KOPT-K1 (cell line): ENCODE data around the gene RNF141.

ENCODE experiments used
- H3K27ac ChIP-seq: fragments of 200-600 bp; sonication (generic); 2 replicates; pipeline ENCODE4 v1.5.1; 2016; ENCODE audit warnings: antibody characterized with exemption, mild to moderate bottlenecking, low read depth, low read length; ENCODE audit not compliant: poor library complexity, severe bottlenecking
- H3K36me3 ChIP-seq: fragments of 200-600 bp; sonication (generic); 2 replicates; pipeline ENCODE4 v1.5.1; 2017; ENCODE audit warnings: antibody characterized with exemption, mild to moderate bottlenecking, low read length, moderate library complexity; ENCODE audit not compliant: insufficient read depth
- H3K9me3 ChIP-seq: fragments of 200-600 bp; sonication (generic); 2 replicates; pipeline ENCODE4 v1.5.1; 2017; ENCODE audit warnings: antibody characterized with exemption, low read length, mild to moderate bottlenecking; ENCODE audit not compliant: insufficient read depth, poor library complexity, severe bottlenecking

RNF141 gene

DNA sequence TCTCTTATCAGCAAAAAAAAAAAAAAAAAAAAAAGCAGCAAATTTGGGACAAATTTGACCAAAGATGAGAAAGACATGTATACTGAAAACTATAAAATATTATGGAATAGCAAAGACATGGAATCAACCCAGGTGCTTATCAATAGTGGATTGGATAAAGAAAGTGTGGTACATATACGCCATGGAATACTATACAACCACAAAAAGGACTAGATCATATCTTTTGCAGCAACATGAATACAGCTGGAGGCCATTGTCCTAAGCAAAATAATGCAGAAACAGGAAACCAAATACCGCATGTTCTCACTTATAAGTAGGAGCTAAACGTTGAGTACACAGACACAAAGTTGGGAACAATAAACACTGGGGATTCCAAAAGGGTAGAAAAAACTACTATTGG is 1.8 kb upstream of the RNF141 start:
- Histone ChIP-seq H3K27ac (no peak overlapping the region), H3K36me3 (no peaks in the 10 kb centered on the region), H3K9me3 (peaks cover 20% of the 10 kb centered on the region)

DNA sequence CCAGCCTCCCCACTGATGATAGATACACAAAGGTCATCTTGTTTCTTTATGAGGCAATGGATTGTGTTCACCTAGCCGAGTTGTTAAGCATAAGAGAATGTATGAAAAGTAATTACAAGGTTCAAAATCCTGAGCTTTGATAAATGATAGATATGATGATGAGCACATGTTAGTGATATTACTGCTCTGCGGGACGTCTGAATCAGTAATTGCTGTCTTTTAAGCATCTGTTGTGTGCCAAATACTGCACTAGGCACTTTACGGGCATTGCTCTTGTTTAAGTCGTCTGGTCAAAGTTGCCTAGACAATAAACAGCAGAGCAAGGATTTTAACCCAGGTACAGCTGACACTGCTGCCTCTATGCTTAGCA is 559 bp upstream of the RNF141 start:
- Histone ChIP-seq H3K36me3 (no peaks in the 10 kb centered on the region), H3K27ac (no peak overlapping the region), H3K9me3 (peaks cover 20% of the 10 kb centered on the region)

DNA sequence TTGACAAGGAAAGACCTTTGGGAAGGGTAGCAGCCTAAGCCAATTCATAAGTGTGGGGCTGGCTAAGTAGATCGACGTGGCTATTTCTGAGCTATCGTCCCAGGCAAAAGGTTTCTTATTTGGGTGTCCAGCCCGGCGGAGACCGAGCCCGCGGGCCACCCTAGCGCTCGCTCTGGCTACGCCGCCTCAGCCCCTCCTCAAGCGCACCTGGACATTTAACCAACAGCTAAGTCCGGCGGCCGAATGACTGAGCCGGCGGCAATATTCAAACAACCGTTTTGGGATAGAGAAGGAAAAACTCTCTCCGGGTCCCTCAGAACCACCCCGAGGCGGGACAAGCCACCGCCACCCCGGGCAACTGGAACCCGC is 457 bp downstream of the RNF141 start:
- H3K27ac ChIP-seq = peak overlapping the region; percentile 53

DNA sequence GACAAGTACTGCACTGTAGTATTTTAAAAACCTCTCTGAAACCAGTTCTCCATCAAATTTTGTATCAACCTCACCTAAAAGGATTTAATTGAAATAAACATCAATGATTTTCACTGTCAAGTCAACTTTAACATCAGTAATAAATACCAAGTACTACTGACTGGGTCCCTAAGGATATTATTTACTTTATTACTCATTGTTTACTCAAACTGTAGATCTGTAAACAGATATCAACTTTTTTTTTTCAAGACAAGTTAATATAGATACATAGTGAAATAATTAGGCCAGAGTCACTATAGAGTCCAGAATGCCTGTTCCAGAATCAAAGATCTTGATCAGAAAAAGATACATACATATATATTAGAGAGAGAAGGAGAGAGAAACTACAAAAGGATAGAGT is 1.6 kb downstream of the RNF141 start:
- Histone ChIP-seq H3K9me3 (peaks cover 12% of the 10 kb centered on the region), H3K27ac (no peak overlapping the region)

More for the DNA sequence above, 457 bp downstream of the RNF141 start:
- H3K36me3 ChIP-seq = no peaks in the 10 kb centered on the region
- H3K9me3 ChIP-seq = peaks cover 20% of the 10 kb centered on the region

DNA sequence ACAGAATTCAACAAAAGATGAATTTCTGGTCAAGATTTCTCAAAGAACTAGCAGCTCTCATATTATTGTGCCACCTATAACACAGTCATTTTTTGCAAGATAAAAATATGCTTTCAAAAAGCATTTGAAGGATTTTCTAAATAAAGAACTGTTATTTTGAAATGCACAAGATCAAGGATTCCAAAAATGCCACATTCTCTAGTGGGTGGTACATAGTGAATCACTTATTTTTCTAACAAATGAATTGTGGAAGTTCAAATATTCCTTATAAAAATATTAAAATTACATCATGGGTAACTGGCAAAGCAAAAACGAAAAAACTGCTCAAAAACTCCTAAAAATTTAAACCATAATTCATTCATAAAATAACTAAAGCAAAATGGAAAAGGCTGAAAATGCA is 2.1 kb downstream of the RNF141 start:
- Histone ChIP-seq H3K36me3 (no peaks in the 10 kb centered on the region), H3K9me3 (peaks cover 7% of the 10 kb centered on the region), H3K27ac (no peak overlapping the region)

More for the DNA sequence above, 1.6 kb downstream of the RNF141 start:
- H3K36me3 ChIP-seq = no peaks in the 10 kb centered on the region

DNA sequence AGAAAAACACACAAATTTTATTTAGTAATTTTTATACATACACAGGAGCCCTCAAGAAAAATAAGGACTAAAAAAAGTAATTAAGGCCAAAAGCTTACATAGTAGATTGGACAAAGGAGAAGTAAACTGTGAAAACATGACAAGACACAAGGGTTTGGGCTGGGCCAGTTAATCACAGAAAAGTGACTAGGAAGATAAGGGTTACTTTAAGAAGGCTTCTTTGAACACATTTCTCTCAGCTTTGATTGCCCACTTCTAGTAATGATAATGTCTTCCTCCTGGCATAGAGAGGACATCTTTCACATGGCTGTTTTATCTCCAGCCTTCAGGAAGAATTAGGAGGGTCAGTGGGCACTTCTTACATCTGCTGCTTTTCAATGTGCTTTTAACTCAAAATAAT is 3.4 kb downstream of the RNF141 start:
- H3K27ac ChIP-seq = no peak overlapping the region
- no peaks in the 10 kb centered on the region for H3K9me3 ChIP-seq
- H3K36me3 ChIP-seq = peaks cover 9% of the 10 kb centered on the region

DNA sequence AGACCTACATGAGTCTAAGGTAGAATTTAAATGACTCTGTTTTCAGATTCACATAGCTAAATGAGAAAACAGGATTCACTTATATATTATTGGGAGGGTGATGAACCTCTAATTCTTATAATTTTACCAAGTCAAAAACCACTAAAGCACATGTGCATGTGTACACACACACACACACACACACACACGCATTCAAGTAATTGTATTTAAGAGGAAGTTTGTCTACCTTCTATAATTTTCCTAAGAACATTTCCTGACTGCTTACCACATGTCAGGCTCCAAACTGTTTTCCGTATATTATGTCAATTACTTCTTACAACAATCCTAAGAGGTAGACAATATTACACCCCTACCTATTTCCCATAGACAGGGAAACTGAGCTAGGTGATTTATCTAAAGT is 6.7 kb downstream of the RNF141 start:
- Histone ChIP-seq H3K27ac (no peak overlapping the region), H3K36me3 (peaks cover 24% of the 10 kb centered on the region), H3K9me3 (no peaks in the 10 kb centered on the region)

DNA sequence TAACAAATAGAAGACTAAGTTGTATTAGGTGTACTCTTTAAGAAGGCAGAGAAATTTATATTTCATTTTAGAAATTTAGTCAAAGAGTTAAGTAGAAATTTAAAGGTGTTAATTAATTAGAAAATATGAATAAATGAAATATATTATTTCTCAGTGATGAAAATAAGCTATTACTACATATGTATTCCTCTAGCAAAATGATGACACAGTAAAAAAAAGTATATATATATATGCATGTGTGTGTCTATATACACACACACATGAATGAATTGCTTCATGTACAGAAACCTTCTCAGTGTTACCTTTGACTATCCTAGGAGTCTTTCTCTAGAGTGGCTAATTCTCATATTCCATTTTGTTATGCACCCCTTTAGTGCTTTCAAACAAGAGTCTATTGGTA is 7.7 kb downstream of the RNF141 start:
- H3K36me3 ChIP-seq = peaks cover 34% of the 10 kb centered on the region
- no peak overlapping the region for H3K27ac ChIP-seq
- no peaks in the 10 kb centered on the region for H3K9me3 ChIP-seq

DNA sequence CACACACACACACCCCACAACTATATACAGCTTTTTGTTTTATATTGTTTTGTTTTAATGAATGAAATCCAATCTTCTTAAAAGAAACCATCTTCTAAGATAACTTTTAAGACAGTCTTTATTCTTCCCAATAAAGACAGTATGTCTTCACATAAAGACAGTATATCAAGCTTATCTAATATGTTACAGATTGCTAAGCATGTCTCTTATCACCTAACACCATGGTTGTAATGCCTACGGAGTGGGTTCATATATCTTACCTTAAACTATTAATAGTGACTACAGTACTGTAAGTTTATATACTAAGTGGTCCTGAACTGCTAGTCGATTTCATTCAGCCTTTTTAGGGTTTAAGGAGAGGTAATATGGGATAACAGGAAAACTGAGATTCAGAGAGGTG is 8.5 kb downstream of the RNF141 start:
- no peaks in the 10 kb centered on the region for H3K9me3 ChIP-seq
- peaks cover 39% of the 10 kb centered on the region for H3K36me3 ChIP-seq
- H3K27ac ChIP-seq = no peak overlapping the region

DNA sequence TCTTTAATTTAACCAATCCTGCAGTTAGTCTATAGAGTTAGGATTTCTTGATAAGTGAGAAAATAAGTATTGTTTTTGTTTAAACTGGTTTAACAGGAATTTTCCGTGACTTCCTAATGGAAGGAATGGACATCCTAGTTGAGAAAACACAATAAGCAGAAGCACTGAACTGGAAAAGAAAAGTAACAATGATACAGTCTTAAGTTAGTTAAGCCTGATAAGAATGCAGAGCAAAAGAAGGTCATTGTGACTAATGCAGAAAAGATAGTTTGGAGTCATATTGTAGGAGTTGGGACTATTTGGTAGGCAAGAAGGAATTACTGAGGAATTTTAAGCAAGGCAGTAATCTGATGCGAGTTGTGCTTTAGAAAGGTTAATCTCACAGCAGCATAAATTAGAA is 11.7 kb downstream of the RNF141 start:
- no peaks in the 10 kb centered on the region for H3K9me3 ChIP-seq
- no peak overlapping the region for H3K27ac ChIP-seq
- peaks cover 63% of the 10 kb centered on the region for H3K36me3 ChIP-seq

DNA sequence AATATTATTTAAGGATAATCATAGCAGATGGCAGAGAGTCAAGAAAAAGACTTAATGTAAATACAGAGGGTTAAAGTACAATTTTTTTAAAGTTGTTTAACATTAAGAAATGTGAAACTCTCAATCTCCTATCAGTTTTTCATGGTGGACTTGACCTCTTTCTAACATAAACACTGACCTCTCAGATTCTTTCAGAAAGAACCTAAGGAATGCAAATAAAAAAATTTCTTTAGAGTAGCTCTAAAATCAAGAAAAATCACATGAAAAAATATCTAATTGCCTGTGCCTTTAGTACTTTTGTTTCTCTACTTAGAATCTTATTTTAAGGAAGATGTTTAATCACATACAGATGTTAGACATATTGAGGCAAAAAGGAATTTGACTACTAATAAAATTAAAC is 12.9 kb downstream of the RNF141 start:
- H3K9me3 ChIP-seq = no peaks in the 10 kb centered on the region
- peaks cover 68% of the 10 kb centered on the region for H3K36me3 ChIP-seq
- H3K27ac ChIP-seq = no peak overlapping the region

DNA sequence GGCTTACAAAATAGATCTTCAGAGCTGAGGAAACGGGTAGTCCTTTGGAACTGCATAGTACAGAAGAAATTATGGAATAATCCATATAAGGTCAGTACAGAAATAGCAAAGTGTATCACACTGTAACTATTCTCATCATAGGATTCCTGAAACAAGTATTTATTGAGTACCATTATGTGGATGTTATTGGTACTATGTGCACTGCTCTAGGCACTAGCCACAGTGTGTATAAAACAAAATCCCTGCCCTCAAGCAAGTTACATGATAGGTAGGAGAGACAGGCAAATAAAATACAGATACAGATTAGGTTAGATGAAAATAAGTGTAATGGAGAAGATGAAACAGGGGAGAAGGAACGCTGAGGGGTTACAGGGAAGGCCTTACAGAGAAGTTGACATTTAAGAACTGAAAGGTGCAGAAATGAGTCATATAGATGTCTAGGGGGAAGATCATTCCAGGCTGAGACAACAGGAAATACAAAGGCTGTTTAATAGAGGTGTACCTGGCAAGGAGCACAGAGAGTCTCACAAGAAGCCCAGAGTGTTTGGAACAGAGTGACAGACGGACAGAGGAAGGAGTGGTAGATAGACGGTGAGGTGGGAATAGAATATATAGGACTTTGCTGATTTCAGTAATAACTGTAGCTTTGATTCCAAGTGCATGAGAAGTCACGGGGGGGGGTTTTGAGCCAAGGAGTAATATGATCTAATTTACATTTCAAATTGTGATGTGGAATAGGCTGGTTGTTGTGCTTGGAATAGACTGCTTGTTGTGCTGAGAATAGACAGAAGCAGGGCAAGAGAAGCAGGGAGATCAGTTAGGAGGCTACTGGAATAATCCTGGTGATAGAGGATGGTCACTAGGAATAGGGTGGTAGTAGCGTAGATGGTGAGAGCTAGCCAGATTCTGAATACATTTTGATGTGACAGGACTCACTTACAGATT is 13.7 kb downstream of the RNF141 start:
- Histone ChIP-seq H3K27ac (no peak overlapping the region), H3K36me3 (peaks cover 62% of the 10 kb centered on the region), H3K9me3 (no peaks in the 10 kb centered on the region)

DNA sequence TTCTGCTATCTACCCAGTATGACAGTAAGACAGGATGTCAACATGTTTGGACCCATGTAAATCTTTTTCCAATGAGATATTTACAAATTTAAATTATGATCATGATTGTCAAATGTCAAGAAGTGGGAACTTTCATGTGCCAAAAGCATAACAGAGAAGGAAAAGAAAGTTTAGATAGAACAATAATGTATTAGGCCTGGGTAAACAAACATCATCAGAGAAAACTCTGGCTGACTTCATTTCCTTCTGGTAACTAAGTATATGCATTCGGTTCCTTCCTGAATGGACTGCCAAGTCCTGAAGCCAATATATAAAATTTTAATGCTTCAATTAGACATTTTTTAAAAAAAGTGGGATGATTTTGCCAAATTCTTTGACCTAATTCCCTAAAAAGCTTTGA is 16.5 kb downstream of the RNF141 start:
- H3K9me3 ChIP-seq = no peaks in the 10 kb centered on the region
- H3K36me3 ChIP-seq = peaks cover 74% of the 10 kb centered on the region
- H3K27ac ChIP-seq = no peak overlapping the region

DNA sequence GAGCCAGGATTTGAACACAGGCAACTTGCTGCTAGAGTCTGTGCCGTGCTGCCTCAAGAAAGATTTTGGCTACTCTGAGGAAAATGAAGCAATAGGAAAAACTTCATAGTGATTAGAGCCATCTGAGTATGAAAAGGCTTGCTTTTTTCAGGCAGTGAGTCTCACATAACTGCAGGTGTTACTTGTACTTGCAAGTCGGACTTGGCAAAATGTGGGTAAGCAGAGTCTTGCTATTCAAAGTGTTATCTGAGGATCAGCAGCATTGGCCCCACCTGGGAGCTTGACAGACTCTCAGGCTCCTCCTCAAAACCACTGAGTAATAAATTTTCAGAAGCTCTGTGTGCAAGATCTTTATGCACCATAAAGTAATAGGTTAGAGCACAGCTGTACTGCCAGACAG is 18.1 kb downstream of the RNF141 start:
- peaks cover 68% of the 10 kb centered on the region for H3K36me3 ChIP-seq
- H3K27ac ChIP-seq = peak overlapping the region; percentile 16
- H3K9me3 ChIP-seq = no peaks in the 10 kb centered on the region

DNA sequence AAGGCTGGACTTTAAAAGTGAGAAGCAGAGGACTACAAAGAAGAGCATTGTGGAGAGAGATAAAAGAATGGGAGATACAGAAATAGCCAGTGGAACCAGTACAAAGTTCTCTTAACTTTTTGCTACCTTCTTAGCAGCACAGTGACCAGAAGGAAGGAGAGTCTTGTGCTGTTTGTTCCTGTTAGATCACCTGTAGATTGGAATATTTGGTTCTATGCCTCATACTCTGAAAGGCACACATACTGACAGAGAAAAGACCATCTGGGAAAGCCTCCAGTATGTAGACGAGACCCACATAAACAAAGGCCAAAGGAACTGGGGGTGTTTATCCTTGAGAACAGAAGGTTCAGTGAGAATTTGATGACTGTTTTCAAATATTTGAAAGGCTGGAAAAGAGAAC is 18.7 kb downstream of the RNF141 start:
- H3K27ac ChIP-seq = no peak overlapping the region
- H3K36me3 ChIP-seq = peaks cover 64% of the 10 kb centered on the region
- no peaks in the 10 kb centered on the region for H3K9me3 ChIP-seq

DNA sequence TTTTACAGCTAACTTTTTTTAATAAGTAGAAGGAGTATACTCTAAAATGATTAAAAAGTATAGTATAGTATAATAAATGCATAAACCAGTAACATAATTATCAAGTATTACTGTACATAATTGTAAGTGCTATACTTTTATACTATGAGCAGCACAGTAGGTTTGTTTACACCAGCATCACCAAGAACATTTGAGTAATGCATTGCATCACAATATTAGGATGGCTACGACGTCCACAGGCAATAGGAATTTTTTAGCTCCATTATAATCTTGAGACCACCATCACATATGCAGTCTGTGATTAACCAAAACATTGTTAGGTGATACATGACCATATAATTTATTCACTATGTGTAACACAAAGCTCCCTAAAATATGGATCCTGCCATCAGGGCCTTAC is 20.4 kb downstream of the RNF141 start:
- peaks cover 60% of the 10 kb centered on the region for H3K36me3 ChIP-seq
- no peaks in the 10 kb centered on the region for H3K9me3 ChIP-seq

More for the DNA sequence above, 20.4 kb downstream of the RNF141 start:
- no peak overlapping the region for H3K27ac ChIP-seq
